Activated CD8-positive, alpha-beta memory T cell treated with anti-CD3 and anti-CD28 coated beads, Interleukin-2, amount 50 U/mL, for 4 hours (primary cell): Measurements from ENCODE around the gene SRCIN1.

Experiments
- DNase-seq: peaks from one replicate; pipeline ENCODE4 v3.0.0-alpha.2; 2020

Gene SRCIN1

DNA sequence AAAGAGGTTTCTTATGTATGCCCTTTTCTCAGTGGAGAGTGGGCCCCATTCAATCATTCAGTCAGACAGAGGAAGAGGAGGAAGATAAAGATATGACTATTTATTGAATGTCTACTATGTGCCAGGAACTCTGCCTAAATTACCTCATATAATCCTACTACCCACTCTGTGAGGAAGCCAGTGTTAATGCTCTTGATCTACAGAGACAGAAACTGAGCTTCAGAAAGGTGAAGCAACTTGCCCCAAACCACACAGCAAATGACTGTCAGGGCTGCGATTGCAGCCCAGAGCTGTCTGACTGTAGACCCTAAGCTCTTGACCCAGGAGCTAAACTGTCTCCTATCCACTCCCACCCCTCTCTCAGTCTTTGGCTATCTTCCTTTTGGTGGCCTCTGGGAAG, 8.4 kb downstream of the SRCIN1 start:
- DNase-seq = no peak

DNA sequence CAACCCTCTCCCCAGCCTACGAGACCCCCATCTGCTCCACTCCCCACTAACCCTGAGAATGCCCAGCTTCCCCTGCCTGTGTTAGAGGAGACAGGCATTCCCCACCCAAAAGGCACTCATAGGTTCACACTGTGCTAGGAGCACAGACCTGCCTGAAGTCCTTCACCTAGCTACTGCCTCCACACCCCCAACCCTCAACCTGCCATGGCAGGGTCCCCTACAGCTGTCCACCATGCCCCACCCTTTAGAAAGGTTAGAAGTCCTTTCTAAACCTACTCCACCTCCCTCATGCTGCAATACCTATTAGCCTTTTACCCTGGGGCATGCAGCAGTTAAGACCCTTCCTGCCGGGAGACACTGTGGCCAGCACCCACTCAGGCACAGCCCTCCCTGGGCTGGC, 9.1 kb downstream of the SRCIN1 start:
- DNase-seq = no peak

DNA sequence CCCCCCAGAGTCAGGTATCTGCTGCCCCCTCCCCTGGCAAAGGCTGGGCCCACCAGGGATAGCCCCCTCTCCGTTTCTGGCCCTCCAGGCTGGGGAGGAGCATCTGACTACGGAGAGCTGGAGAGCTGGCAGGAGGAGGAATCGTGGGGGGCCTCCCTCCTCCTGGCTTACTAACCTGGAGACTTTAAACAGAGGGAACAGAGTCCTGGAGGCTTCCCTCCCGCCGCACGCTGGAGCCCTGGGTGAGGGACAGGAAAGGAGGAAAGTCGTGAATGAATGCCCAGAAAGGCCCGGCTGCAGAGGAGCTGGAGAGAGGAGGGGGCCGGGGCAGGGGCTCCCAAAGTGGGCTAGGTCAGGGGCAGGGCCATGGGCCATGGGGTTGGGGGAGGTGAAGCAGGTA, 9.9 kb downstream of the SRCIN1 start:
- no peak for DNase-seq

DNA sequence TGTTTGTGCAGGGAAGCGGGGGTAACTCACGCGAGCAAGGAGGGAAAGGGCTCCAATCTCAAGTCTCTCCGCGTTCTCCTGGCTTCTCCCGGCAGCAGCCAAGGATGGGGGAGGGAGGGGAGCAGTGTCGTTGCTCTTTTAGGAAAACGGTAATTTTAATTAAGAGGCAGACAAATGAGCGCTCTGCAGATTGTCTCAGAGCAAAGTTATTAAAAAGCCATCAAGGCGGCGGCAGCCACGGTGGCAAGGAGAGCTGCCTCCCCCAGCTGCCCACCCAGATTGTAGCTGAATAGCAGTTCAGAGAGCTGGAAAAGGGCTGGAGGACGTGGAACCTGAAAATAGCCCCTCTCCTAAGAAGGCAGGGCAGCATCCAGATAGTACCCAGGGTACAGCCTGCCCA, 11.6 kb downstream of the SRCIN1 start:
- no peak for DNase-seq

DNA sequence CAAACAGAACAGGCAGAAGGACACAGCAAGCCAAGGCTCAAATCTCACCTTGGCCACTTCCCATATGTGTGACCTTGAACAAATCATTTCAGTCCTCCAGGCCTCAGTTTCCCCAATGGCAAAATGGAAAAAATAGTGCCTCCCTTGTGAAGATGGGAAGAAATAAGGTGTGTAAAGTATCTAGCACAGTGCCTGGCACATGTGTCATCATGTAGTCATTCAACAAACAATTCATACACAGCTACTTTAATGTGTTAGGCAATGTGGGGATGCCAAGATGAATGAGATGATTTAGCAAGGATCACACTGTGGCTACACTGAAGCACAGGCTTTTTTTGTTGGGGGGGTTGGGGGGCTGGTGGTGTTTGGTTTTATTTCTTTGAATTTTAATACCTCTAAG, 13.3 kb downstream of the SRCIN1 start:
- no peak for DNase-seq

DNA sequence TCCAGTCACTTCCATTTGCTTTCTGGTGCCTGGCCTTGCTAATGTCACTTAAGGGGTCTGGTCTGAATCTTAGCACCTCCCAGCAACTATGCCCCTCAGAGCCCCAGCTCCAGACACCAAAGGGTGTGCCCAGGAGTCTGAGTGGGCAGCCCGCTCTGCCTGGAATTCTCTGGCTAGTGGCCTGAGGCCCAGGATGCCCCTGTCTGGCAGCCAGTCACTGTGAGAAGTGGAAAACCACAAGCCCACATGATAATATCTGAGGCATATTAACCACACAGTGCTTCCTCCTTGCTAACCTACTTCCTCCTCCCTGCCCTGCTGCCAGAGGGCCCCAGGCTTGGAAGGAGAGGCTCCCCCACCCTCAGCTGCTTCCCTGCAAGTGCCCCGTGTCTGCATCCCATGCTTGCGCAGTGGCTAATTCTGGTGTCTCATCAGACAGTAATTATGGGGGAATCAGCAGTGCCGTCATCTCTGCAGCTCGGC, 14.0 kb downstream of the SRCIN1 start:
- no peak for DNase-seq

DNA sequence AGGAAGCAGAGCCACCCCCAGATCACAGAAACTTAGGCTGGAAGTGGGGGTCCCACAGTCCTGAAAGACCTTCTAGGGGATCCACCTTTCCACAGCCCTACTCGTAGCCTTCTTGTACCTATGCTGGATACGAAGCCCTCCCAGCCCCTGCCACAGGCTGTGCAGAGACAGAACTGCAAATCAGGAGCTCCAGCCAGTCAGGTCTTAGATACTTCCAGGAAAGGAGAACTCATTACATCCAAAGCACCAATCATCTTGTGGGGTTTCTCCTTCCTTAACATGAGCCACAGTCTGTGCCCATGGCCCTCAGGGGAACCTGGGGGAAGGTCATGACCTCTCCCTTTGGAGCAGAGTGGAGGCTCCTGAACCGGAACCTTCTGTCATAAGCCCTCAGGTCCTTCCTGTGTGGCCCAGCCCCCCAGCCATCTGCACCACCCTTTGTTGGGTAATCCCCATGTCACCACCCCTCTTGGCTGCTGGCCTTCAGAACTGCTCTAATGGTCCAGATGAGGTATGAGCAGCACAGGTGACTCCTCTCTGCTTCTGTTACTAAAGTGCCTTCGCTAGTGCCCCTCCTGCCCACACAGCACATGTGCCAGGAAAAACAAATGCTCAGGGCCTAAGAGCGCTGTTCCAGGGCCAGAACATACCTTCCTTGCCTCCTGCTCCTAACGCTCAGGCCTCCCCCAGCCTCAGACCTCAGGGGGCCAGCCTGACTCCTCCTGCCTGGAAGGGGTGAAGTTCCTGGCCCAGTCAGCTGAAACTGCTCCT, 14.6 kb downstream of the SRCIN1 start:
- DNase-seq = no peak

DNA sequence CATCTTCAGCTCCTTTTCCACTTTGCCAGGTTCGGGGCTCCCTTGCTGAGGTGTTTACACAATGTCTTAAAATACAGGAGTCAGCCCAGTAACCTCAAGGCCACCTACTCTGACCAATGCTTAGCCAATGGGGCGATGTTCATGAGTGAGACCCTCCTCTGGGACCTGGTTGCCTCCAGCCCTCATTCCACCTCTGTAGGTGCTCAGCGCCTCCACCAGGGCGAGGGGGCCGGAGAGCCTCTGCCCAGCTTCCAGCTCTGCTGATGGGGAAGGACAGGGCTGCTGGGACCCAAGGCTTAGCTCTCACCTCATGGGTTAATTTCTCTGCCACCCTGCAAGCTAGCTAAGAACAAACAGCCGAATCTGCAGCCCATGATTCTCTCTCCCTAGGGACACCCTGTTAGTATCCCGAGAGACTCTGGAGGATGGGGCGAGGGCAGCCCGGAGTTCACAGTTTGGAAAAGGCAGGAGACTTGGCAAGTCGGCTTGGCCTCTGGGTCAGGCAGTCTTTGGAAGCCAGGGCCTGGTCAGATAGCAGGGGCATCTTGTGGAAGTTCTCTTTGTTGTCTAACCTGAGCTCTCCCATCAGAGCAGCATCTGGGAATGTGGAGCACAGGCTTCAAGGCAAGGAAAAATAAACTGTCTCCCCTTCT, 16.2 kb downstream of the SRCIN1 start:
- DNase-seq = no peak

DNA sequence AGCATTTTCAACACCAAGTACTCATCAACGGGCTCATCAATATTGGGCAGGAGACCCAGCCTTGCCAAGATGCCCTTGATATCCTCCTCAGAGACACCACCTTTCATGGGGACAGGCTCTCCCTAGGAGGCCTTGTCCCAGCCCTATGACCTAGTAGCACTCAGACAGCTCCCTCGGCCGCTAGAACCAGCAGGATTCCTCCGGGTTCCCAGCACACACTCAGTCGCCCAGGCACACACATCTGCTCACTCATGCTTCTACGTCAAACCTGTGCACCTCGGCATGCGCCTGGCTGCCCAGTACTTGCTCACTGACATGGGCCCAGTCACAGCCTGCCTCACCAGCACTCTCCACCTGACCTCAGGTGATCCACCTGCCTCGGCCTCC, 17.0 kb downstream of the SRCIN1 start:
- no peak for DNase-seq

DNA sequence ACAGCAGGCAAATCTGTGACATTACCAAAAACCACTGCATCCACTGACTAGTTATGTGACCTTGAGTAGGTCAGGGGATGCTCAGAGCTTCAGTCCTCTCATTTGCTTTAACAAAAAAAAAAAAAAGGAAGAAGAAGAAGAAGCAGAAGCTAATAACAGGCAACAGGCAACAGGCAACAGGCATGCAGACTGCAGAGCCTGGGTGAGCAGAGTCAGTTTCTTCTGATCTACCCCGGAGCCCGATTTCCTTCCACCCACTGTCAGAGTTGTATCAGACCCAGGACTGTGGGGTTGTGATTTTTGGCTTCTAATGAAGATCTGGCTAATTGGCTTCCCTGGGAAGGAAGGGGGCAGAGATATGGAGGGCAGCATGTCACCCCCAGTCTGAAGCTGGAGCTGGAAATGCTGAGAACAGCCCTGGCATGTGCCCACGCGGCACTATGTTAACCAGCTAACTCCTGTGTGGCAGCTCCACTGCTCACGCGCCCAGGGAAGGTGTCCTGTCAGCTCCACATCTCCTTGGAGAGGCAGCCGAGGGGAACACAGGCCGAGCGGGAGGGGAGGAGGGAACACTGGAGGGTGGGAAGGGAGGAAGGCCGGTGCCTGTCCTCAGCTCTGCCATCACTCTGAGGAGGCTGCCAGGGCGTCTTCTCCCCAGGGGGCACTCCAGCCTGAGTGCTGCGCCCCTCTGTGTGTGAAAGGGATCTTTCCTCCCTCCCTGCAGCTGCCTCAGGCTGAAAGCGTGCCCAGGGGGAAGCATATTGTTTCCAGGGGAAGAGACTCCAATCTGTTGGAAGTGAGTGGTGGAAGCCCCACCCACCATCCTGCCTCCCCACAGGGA, 17.6 kb downstream of the SRCIN1 start:
- DNase-seq = no peak

DNA sequence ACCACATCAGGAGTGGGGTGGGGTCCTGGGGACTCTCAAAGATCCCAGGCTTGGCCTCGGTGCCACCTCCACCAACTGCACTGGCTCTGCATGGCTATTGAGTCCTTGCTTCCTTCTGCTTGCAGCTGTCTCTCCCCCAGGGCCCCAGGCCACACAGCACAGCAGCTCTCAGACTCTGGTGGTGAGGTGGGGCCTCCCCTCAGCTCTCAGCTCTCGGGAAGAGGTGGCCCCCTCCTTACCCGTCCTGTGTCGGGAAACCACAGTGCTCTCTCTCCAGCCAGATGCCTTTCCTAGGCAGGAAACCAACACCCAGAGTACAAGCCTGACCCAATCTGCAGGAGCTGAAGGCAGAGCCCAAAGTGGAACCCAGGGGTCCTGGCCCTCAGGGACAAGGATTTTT, 18.5 kb downstream of the SRCIN1 start:
- DNase-seq = no peak

DNA sequence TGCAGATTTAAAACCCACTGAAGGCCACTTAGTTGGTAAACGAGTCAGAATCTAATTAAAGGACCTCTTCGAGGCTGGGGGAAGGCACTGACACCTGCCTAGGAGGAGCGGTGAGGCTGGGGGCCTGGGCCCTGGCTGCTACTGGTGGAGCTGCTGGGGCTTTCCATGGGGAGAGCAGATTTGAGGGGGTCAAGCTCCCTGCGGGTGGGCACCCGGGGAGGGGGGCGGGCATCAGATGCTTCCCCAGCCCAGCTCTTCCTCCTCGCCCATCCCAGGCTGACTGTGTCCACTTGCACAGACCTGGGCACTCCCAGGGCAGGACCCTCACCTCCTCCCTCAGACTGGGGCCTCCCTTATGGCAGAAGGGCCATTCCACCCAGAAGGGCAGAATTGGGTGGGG, 19.0 kb downstream of the SRCIN1 start:
- DNase-seq = no peak

DNA sequence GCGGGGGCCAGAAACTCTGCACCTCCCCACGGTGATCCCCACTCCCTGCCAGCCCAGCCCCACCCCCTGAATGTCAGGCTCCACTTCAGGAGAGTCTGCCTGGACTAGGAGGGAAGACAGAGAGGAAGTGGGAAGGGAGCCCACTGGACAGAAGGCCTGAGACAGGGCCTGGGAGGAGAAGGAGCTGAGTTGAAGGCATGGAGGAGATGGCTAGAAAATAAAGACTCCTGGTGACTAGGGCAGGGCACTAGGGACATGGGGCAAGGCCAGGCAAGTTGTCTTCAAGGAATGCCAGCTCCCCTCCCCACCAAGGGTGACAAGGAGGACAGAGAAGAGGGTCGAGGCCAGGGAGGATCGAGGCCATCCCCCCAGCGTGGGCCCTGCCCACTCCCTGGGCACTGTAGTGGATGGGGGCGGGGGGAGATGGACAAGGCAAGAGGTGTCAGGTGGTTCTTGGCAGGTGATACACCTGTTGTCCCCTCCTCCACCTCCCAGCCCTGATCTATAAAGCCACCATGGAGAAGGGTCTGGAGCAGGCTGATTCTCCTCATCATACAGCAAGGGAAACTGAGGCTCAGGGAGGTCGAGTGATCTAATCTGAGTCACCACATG, 19.7 kb downstream of the SRCIN1 start:
- DNase-seq = no peak

DNA sequence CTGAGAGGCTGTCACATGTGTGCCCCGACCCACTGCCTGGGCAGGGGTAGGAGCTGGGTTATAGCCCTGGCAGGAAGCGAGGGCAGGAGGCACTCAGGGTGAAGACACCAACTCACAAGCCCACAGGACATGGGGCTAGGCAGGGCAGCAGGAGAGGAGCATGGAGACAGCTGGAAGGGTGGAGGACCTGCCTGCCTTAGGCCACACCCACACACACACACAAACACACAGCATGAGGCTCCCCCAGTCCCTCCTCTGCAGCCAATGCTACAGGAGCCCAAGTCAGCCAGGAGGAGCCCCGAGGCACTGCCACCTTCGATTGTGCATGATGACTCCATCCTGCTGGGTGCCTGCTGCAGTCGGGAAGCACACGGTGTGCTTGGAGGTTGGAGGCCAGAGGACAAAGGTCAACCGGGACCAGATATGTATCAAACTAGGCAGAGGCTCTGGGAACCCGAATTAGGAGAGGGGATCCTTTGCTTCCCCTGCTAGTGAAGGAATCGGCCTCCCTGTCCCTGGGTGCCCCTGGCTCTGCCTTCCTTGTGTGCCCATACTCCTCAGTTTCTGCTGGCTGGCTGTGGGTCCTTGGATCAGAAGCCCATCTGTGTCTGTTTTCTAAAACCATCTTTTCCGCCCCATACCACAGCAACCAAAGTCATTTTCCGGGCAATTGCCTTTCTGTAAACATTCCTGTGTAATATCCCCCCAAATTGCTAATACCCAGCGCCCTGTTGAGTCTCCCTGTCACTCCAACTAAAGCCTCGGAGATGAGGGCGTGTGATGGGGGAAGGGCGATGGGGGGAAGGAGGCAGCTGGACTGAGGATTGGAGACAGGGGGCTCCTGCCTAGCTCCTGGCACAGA, 20.5 kb downstream of the SRCIN1 start:
- DNase-seq = no peak

DNA sequence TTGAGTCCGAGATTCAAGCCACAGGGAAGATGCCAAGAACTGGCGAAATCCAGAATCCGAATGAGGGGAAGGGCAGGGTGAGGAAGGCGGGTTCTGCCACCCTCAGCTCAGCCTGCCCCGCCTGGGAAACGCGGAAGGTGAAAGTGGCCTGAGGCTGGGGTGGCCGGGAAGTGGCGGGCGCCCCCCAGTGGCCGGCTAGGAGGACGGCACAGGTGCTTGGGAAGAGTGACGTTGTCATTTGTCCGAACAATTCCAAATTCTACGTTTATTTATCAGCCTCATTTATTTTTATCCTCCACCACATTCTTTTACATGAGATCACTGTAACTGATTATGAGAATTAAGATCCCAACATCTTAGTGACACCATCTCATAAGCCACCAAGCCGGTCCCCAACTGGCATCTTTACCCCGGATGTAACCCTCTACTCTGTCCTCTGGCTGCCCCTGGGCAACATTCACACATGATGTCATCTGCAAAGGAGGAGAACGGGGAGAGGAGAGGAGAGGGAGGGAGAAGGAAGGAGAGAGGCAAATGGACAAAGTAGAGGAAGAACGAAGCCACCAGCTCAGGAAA, 21.3 kb downstream of the SRCIN1 start:
- peak; percentile 63 for DNase-seq

DNA sequence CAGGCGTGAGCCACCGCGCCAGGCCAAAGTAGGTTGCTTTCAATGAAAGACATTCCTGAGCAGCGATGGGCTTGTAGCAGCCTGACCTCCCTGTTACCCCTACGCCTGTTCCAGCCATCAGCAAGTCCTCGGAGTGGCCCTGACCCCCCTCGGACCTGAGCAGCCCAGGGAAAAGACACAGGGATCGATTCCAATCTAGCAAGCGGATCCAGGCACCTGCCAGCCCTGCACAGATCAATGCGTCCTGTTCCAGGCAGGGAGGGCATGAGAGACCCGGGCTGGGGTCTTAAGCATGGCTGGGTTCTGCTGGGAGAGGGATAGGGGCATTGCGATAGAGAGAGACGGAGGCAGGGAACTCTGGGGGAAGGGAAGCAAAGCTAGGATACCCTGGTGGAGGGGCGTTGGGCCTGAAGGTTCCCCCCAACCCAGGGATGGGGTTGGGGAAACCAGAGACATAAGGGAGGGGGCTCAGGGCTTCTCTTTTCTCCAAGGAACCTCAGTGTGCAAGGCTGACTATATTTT, 21.9 kb downstream of the SRCIN1 start:
- DNase-seq = no peak

DNA sequence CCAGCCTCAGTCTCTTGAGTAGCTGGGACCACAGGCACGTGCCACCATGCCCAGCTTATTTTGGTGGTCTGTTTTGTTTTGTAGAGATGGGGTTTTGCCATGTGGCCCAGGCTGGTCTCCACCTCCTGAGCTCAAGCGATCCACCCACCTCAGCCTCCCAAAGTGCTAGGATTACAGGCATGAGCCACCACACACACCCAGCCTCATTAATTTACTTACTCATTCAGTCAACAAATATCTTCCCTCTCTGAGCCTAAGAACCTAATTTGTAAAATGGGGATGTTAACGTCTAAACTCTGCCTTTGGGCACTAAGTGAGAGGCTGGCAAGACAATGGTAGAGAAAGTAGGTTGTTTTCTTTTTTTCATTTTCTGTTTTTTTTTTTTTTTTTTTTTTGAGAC, 22.6 kb downstream of the SRCIN1 start:
- no peak for DNase-seq

DNA sequence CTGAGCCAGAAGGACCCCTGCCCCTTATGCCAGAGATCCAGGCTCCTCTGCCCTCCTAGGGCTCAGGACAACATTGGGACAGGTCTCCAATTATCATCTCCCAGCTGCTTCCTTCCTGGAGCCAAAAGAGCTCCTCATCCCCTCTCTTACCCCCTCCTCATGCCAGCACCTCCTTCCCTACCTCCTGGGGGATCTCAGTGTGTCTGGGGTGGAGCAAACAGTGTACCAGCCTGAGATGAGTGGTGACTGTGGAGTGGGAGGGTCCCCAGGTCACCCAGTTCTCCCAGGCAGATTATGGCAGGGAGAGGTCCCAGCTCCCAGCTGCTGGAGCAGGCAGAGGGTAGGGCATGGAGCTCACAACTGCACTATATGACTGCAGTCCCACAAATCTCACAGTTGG, 23.7 kb downstream of the SRCIN1 start:
- DNase-seq = no peak

DNA sequence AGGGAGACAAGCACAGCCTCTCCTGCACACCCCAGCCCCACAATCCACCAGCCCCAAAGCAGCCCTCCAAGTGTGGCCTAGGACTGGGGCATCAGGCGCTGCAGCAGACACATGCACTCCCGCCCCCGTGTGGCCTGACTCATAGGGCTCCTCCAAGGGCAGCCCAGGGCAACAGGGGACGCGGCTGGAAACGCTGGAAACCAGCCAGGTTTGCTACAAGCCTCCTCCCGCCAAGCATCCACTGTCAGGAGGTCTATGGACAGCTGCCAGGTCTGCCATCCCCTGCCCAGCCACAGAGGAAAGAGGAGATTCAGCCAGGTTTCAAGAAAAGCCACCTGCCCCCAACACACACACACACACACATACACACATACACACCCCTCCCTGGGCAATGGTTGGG, 25.8 kb downstream of the SRCIN1 start:
- DNase-seq = no peak

DNA sequence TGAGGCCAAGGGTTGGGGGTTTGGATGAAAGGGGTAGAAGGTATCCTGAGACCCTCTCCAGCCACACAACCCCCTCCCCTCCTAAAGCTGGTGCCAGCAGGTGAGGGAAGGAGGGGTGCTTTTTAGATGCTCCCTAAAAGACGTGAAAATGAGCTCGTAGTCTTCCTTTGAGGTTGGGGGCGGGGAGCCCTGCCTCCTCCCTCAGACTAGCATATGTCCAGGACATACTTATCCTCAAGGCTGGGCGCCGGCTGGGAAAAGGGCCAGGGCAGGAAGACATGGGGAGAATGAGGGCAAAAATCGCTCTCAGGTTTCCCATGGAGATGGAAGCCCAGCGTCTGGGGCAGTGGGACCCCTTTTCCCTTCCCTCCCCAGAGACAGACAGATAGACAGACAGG, 26.7 kb downstream of the SRCIN1 start:
- no peak for DNase-seq

DNA sequence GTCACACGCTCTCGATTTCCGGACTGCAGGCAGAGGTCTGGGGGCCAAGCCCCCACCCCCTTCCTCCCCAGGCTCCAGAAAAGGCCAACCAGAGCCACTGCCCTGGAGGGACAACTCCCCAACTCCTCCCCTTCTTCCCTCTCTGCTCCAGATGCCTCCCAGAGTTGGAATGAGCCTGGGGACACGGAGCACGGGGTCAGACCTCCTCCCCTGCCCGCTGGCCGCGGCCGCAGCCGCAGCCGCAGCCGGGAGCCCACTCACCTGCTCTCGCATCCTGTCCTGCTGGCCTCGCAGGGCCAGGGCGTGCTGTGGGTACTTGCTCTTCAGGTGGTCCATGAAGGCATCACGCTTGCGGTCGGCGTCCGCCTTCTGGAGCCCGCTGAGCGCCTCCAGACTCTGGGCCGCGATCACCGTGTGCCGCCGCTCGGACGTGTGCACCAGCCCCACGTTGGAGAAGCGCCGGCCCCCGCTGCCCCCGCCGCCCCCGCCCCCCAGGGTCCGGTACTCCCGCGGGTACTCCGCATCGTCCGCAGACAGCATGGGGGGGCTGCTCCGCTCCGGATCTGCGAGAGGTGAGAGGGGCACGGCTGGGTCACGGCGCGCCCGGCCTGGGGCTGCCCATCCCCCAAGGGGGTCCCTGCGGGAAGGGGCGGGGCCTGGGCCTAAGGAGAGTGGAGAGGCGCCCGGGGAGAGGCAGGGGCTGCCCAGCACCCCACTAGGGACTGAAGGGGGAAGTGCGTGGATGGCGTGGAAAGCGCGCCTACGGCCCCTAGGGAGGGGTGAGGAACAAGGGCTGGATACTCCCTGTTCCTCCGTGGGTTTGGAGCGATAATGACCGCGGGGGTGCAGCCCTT, 27.3 kb downstream of the SRCIN1 start:
- DNase-seq = no peak
